C4-2B (cell line): ENCODE results near the gene PSMD9.

Source experiments
- CTCF ChIP-seq: fragments of 450-650 bp; conservative IDR thresholded peaks from 2 replicates; pipeline ENCODE4 v1.5.1; 2017; ENCODE audit warnings: mild to moderate bottlenecking
- ZFX ChIP-seq: fragments of 450-650 bp; IDR thresholded peaks from 2 replicates; pipeline ENCODE4 v1.6.1; 2017

DNA sequence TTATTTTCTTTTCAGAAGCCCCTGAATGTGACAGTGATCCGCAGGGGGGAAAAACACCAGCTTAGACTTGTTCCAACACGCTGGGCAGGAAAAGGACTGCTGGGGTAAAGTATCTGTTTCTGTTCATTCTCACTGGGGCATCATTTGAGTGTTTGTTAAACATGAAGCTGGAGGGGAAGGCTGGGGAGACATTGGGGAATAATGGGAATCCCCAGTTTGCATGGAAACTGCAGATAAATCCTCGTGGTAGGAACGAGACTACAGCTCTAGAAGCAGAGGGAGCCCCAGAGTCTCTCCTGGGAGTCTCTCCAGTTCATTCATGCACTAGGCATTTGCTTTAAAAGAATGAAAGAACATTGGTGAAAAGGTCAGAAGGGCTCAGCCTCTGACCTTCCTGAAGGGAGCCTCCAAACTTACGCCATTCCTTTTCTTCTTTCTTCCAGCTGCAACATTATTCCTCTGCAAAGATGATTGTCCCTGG lies 27.3 kb downstream of the PSMD9 start:
- TF ChIP-seq CTCF (no peak), ZFX (no peak)
